ENCODE measurements around the gene ANKFY1.

ANKFY1 gene

DNA sequence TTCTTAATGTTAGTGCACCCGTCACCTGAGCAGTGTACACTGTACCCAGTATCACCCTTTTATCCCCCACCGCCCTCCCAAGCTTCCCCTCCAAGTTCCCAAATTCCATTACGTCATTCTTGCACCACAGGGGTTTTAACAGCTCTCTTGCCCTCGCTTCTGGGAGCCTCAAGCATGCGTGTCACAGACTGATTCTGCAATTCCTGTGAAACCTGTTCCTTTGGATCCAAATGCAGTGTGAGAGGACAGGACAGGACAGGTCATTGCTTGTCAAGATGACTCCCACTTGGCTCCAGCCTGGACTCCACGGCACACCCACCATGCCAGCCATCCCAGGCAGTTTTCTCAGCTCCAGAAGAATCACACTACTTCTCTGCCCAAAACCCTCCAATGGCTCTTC, 76.7 kb downstream of the ANKFY1 start:
- Mint-ChIP-seq H3K27ac (peak overlapping the region; percentile 91 to 95 (median 94)), H3K27me3 (ENCODE audit: low read depth) (no peaks in the 10 kb centered on the region)
- TF ChIP-seq, protein P1, sequence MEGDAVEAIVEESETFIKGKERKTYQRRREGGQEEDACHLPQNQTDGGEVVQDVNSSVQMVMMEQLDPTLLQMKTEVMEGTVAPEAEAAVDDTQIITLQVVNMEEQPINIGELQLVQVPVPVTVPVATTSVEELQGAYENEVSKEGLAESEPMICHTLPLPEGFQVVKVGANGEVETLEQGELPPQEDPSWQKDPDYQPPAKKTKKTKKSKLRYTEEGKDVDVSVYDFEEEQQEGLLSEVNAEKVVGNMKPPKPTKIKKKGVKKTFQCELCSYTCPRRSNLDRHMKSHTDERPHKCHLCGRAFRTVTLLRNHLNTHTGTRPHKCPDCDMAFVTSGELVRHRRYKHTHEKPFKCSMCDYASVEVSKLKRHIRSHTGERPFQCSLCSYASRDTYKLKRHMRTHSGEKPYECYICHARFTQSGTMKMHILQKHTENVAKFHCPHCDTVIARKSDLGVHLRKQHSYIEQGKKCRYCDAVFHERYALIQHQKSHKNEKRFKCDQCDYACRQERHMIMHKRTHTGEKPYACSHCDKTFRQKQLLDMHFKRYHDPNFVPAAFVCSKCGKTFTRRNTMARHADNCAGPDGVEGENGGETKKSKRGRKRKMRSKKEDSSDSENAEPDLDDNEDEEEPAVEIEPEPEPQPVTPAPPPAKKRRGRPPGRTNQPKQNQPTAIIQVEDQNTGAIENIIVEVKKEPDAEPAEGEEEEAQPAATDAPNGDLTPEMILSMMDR (IDR thresholded peaks at IDR 0.05; ENCODE audit: unreplicated experiment in 3 of 3) = no peak

DNA sequence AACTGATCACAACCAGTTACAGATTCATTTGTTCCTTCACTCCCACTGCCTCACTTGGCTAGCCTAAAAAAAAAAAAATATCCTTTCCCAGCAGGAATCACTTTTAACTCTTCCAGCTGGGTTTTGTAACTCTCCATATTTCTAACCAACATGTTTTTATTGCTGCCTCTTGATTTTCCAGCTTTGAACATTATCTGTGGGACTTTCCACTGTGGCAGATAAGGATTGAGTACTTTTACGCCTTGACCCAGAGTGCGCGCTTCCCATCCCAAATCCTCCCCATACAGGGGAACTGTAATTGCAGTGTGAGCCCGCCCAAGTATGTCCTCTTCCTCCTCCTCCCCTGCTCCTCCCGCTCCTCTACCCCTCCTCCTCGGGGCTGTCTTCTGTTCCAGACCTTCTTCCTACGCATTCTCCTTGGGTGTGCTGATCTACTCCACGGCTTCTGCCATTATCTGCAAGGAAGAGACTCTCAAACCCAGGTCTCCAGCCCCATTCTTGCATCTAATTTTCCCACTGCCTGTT, 77.4 kb downstream of the ANKFY1 start:
- Mint-ChIP-seq H3K27ac (peak overlapping the region; percentile 91 to 95 (median 94)), H3K4me3 (peak overlapping the region; percentile 1 to 21 (median 3)), H3K4me1 (peaks cover 19% of the 10 kb centered on the region), H3K36me3 (ENCODE audit: low read depth) (peaks cover 70% of the 10 kb centered on the region), H3K27me3 (ENCODE audit: low read depth) (no peaks in the 10 kb centered on the region), H3K9me3 (no peaks in the 10 kb centered on the region)
- TF ChIP-seq, protein P1 (IDR thresholded peaks at IDR 0.05; ENCODE audit: unreplicated experiment in 3 of 3) = no peak

More for the DNA sequence above, 76.7 kb downstream of the ANKFY1 start:
- no peak overlapping the region for H3K4me3 Mint-ChIP-seq
- peaks cover 19% of the 10 kb centered on the region for H3K4me1 Mint-ChIP-seq
- no peaks in the 10 kb centered on the region for H3K9me3 Mint-ChIP-seq
- H3K36me3 Mint-ChIP-seq (ENCODE audit: low read depth) = peaks cover 63% of the 10 kb centered on the region

DNA sequence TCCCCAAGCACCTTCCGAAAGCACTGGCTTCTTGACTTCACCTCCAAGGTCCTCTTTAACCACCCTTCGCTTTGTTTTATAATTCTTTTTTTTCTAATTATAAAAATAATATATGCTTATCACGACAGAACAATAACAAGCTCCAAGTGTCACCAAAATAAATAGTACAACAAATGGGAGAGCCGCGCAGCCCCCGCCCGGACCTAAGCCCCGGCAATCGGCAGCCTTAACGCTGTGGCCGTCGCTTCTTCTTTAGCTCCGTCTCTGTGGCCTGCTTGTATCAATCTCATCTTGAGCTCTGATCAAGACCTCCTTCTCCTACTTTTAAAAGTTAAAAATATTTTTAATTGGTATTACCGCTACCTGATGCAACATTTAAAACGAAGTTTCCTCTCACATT, 78.1 kb downstream of the ANKFY1 start:
- H3K36me3 Mint-ChIP-seq (ENCODE audit: low read depth) = peaks cover 75% of the 10 kb centered on the region
- H3K27ac Mint-ChIP-seq = peak overlapping the region; percentile 91 to 95 (median 94)
- no peak overlapping the region for H3K4me3 Mint-ChIP-seq
- no peaks in the 10 kb centered on the region for H3K27me3 Mint-ChIP-seq (ENCODE audit: low read depth)
- H3K4me1 Mint-ChIP-seq = peaks cover 19% of the 10 kb centered on the region
- TF ChIP-seq, protein P1 (IDR thresholded peaks at IDR 0.05; ENCODE audit: unreplicated experiment in 3 of 3) = no peak
- H3K9me3 Mint-ChIP-seq = no peaks in the 10 kb centered on the region

DNA sequence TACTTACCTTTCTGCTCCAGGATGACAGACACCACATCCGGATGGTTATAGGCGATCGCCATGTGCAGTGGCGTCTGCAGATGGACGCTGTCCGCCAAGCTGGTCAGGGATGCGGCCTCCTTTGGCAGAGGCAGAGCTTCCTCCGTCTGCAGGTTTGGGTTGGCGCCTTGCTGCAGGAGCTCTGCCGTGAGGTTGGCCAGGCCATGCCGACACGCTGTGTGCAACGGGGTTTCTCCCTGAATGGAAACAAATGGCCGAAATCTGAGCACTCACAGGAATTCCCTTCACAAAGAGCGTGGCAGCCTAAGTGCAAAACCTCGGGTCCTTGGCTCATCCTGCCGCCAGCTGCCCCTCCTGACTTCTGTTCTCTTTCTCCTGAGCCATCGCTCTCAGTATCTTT, 79.0 kb downstream of the ANKFY1 start:
- TF ChIP-seq, protein P1 (IDR thresholded peaks at IDR 0.05; ENCODE audit: unreplicated experiment in 3 of 3) = no peak
- Mint-ChIP-seq H3K9me3 (no peaks in the 10 kb centered on the region), H3K36me3 (ENCODE audit: low read depth) (peaks cover 72% of the 10 kb centered on the region), H3K4me3 (no peak overlapping the region), H3K4me1 (peaks cover 19% of the 10 kb centered on the region), H3K27me3 (ENCODE audit: low read depth) (no peaks in the 10 kb centered on the region), H3K27ac (no peak overlapping the region)

DNA sequence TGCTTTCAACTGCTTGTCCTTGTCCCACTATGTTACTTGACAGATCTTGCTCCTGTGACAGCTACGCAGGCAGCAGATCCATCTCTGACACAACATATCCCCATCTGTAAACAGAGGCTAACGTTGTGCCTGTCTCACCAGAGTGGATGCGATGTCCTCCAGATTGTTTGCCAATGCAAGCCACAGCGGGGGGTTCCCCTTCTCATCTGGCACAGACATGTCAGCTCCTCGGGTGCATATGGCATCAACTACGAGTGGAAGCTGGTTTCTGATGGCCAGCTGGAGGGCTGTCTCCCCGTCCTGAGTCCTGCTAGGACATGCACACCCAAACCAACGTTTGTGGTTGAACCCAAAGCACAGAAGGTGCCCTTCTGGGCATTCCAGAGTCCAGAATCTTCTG, 81.7 kb downstream of the ANKFY1 start:
- H3K4me3 Mint-ChIP-seq = no peak overlapping the region
- peaks cover 78% of the 10 kb centered on the region for H3K36me3 Mint-ChIP-seq (ENCODE audit: low read depth)
- peaks cover 22% of the 10 kb centered on the region for H3K4me1 Mint-ChIP-seq
- no peaks in the 10 kb centered on the region for H3K27me3 Mint-ChIP-seq (ENCODE audit: low read depth)
- no peaks in the 10 kb centered on the region for H3K9me3 Mint-ChIP-seq
- H3K27ac Mint-ChIP-seq = no peak overlapping the region
- TF ChIP-seq, protein P1 (IDR thresholded peaks at IDR 0.05; ENCODE audit: unreplicated experiment in 3 of 3) = no peak

DNA sequence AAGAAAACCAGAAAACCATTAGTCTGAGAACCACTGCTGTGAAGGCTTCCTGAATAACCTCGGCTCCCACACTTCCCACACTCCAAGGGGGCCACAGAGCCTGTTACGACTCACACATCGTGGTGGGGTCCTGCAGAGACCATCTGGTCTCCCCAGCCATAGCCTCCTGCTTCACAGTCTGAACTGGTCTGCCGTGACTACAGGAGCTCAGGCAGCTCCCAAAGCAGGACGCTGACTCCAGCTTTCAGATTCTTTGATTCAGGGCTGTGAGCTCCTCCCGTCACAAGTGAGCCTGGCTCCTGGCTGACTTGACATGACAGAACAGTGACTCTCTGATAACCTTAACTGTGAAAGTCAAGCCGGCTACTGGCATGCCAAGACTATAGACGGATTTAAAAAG, 83.0 kb downstream of the ANKFY1 start:
- TF ChIP-seq, protein P1 (IDR thresholded peaks at IDR 0.05; ENCODE audit: unreplicated experiment in 3 of 3) = no peak
- H3K36me3 Mint-ChIP-seq (ENCODE audit: low read depth) = peaks cover 75% of the 10 kb centered on the region
- no peak overlapping the region for H3K4me3 Mint-ChIP-seq
- H3K27me3 Mint-ChIP-seq (ENCODE audit: low read depth) = no peaks in the 10 kb centered on the region
- no peak overlapping the region for H3K27ac Mint-ChIP-seq
- no peaks in the 10 kb centered on the region for H3K9me3 Mint-ChIP-seq
- H3K4me1 Mint-ChIP-seq = peaks cover 19% of the 10 kb centered on the region

Measured in nephron (organoid).